Measurements from ENCODE around the gene GRHPR.

Gene GRHPR

DNA sequence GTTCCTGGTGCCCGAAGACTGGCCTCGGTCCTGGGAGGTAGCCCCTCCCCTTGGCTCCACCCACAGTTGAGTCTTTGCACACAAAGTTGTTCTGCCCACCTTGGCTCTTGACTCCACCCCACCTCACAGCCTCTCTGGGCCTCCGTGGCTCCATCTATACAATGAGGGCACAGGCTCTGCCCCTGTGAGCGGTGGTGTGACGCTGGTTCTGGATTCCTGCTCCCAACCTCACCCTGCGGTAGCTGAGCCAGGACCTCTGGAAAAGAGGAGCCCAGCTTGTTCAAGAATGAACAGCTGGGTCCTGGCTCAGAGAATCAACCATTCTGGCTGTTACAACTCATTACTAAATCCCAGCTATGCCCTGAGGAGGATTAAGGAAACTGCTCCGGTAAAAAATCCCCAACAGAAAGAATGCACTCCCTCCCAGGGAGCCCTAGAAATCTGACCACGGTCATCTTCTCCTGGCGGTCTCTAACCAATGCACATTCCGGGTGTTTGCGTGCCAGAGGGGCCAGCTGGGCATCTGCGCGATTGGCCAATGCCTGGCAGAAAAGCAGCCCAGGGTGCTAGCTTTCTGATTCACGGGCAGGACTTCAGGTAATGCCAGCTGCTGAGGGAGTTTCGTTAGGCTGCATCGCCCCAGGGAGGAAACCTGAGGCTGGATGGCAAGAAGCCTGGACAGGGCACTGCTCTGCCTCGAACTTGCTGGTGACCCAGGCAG is 9.9 kb upstream of the GRHPR start:
- CTCF ChIA-PET: interaction anchor here (0.6 to 3.5 kb wide), 5 partner anchors 10 to 447 kb away, joined by 3 to 19 read pairs (median 4); partner anchors contain the start of gene GRHPR
- no peaks in the 10 kb centered on the region for H3K9me3 ChIP-seq (ENCODE audit: control insufficient read depth, insufficient read depth, low read depth, low read length)
- no peaks in the 10 kb centered on the region for H3K36me3 ChIP-seq (ENCODE audit: control insufficient read depth in 2 of 2, insufficient read depth in 1 of 2, low read length in 2 of 2)
- no peak overlapping the region for H3K4me3 ChIP-seq (ENCODE audit: low read depth, low read length)
- POLR2A ChIA-PET: interaction anchor here (1.8 kb wide), 1 partner anchor 10 kb away, joined by 5 read pairs; the partner anchor contains the start of gene GRHPR
- TF ChIP-seq ZNF2 (tag by site-specific recombination; IDR thresholded peaks at IDR 0.05): no peak
- TF ChIP-seq MYNN (tag by site-specific recombination; IDR thresholded peaks at IDR 0.05; ENCODE audit: borderline replicate concordance): no peak
- TF ChIP-seq ZFHX2 (tag by site-specific recombination; conservative IDR thresholded peaks at IDR 0.05): no peak
- no peak for TF ChIP-seq SCRT2 (tag by site-specific recombination; IDR thresholded peaks at IDR 0.05)
- no peak for TF ChIP-seq ZNF112 (tag by site-specific recombination; IDR thresholded peaks at IDR 0.05)
- TF ChIP-seq, protein P1, sequence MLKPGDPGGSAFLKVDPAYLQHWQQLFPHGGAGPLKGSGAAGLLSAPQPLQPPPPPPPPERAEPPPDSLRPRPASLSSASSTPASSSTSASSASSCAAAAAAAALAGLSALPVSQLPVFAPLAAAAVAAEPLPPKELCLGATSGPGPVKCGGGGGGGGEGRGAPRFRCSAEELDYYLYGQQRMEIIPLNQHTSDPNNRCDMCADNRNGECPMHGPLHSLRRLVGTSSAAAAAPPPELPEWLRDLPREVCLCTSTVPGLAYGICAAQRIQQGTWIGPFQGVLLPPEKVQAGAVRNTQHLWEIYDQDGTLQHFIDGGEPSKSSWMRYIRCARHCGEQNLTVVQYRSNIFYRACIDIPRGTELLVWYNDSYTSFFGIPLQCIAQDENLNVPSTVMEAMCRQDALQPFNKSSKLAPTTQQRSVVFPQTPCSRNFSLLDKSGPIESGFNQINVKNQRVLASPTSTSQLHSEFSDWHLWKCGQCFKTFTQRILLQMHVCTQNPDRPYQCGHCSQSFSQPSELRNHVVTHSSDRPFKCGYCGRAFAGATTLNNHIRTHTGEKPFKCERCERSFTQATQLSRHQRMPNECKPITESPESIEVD (tag by site-specific recombination; IDR thresholded peaks at IDR 0.05): no peak
- TF ChIP-seq ZNF596 (tag by site-specific recombination; IDR thresholded peaks at IDR 0.05): no peak
- H3K27ac ChIP-seq (ENCODE audit: extremely low read depth, low read depth, low read length): no peak overlapping the region
- H3K4me1 ChIP-seq (ENCODE audit: control insufficient read depth, insufficient read depth, low read length): no peaks in the 10 kb centered on the region

DNA sequence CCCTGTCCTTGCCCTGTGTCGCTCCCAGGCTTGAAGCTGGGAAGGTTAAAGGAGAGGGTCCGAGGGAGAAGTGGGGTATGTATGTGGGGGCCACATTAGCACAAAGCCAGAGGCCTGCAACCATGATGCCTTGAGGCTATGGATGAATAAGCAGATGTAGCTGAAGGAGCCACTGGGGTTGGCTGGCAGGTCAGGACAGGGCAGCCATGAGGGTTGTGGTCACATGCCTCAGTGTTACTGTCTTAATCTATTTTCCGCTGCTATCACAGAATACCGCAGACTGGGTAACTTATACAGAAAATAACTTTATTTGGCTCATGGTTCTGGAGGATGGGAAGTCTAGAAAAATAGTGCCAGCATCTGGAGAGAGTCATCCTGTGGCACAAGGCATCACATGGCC is 9.2 kb upstream of the GRHPR start:
- POLR2A ChIA-PET: interaction anchor here (1.8 kb wide), 1 partner anchor 9 kb away, joined by 5 read pairs; the partner anchor contains the start of gene GRHPR
- H3K4me3 ChIP-seq (ENCODE audit: low read depth, low read length): no peak overlapping the region
- CTCF ChIA-PET: interaction anchor here (0.9 to 1.2 kb wide), 3 partner anchors 18 to 392 kb away, joined by 3 read pairs; no protein-coding TSS in a partner anchor

DNA sequence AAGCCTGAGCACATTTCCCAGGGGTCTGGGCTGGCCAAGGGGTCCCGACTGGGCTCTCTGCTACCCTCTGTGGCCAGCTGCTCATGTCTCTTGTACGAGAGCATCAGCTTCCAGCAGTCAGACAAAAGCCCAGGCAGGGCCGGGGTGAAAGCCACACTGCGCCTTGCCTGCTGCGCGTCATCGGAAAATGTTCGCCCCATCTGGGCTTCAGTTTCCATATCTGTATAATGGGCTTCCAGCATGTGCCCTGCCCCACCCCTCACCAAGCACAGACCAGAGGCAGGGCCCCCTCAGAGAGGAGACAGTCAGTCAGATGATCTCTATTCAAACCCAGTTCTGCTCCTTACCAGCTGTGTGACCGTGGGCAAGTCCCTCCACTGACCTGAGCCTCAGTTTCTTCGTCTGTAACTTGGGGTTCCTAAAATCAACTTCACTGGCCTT is 8.0 kb upstream of the GRHPR start:
- ChIA-PET POLR2A (interaction anchor here (0.7 to 1.8 kb wide), 3 partner anchors 8 to 264 kb away, joined by 3 to 5 read pairs (median 5); partner anchors contain the start of gene GRHPR), CTCF (interaction anchor here (0.6 to 1.9 kb wide), 13 partner anchors 8 to 604 kb away, joined by 3 to 13 read pairs (median 3); no protein-coding TSS in a partner anchor)
- Histone ChIP-seq H3K9me3 (ENCODE audit: control insufficient read depth, insufficient read depth, low read depth, low read length) (no peaks in the 10 kb centered on the region), H3K4me3 (ENCODE audit: low read depth, low read length) (no peak overlapping the region), H3K4me1 (ENCODE audit: control insufficient read depth, insufficient read depth, low read length) (no peaks in the 10 kb centered on the region), H3K36me3 (ENCODE audit: control insufficient read depth in 2 of 2, insufficient read depth in 1 of 2, low read length in 2 of 2) (no peaks in the 10 kb centered on the region), H3K27ac (ENCODE audit: extremely low read depth, low read depth, low read length) (no peak overlapping the region)
- TF ChIP-seq GFI1B (tag by site-specific recombination; IDR thresholded peaks at IDR 0.05) (no peak), WT1 (tag by site-specific recombination; IDR thresholded peaks at IDR 0.05) (no peak)
- TF ChIP-seq, protein P2, sequence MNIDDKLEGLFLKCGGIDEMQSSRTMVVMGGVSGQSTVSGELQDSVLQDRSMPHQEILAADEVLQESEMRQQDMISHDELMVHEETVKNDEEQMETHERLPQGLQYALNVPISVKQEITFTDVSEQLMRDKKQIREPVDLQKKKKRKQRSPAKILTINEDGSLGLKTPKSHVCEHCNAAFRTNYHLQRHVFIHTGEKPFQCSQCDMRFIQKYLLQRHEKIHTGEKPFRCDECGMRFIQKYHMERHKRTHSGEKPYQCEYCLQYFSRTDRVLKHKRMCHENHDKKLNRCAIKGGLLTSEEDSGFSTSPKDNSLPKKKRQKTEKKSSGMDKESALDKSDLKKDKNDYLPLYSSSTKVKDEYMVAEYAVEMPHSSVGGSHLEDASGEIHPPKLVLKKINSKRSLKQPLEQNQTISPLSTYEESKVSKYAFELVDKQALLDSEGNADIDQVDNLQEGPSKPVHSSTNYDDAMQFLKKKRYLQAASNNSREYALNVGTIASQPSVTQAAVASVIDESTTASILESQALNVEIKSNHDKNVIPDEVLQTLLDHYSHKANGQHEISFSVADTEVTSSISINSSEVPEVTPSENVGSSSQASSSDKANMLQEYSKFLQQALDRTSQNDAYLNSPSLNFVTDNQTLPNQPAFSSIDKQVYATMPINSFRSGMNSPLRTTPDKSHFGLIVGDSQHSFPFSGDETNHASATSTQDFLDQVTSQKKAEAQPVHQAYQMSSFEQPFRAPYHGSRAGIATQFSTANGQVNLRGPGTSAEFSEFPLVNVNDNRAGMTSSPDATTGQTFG (tag by site-specific recombination; IDR thresholded peaks at IDR 0.05; ENCODE audit: borderline replicate concordance): no peak
- TF ChIP-seq, protein P3, sequence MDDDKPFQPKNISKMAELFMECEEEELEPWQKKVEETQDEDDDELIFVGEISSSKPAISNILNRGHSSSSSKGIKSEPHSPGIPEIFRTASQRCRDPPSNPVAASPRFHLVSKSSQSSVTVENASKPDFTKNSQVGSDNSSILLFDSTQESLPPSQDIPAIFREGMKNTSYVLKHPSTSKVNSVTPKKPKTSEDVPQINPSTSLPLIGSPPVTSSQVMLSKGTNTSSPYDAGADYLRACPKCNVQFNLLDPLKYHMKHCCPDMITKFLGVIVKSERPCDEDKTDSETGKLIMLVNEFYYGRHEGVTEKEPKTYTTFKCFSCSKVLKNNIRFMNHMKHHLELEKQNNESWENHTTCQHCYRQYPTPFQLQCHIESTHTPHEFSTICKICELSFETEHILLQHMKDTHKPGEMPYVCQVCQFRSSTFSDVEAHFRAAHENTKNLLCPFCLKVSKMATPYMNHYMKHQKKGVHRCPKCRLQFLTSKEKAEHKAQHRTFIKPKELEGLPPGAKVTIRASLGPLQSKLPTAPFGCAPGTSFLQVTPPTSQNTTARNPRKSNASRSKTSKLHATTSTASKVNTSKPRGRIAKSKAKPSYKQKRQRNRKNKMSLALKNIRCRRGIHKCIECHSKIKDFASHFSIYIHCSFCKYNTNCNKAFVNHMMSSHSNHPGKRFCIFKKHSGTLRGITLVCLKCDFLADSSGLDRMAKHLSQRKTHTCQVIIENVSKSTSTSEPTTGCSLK (tag by site-specific recombination; IDR thresholded peaks at IDR 0.05): no peak

More for the DNA sequence above, 9.2 kb upstream of the GRHPR start:
- Histone ChIP-seq H3K9me3 (ENCODE audit: control insufficient read depth, insufficient read depth, low read depth, low read length) (no peaks in the 10 kb centered on the region), H3K36me3 (ENCODE audit: control insufficient read depth in 2 of 2, insufficient read depth in 1 of 2, low read length in 2 of 2) (no peaks in the 10 kb centered on the region), H3K27ac (ENCODE audit: extremely low read depth, low read depth, low read length) (no peak overlapping the region), H3K4me1 (ENCODE audit: control insufficient read depth, insufficient read depth, low read length) (no peaks in the 10 kb centered on the region)
- no peak for TF ChIP-seq ZNF391 (tag by site-specific recombination; IDR thresholded peaks at IDR 0.05; ENCODE audit: borderline replicate concordance, low read depth)
